ENCODE measurements around the gene CCDC167. TPM values are rescaled to one million over a fixed set of nuclear protein-coding genes. Genes with fewer than 3 reads are reported as not detected.

CCDC167 gene
- total and polyA plus RNA-seq, 2 of the 8 experiments (the other 6 are each of a cell fraction or from before 2014, with no cell fraction given) = 11.0 to 26.5 TPM

DNA sequence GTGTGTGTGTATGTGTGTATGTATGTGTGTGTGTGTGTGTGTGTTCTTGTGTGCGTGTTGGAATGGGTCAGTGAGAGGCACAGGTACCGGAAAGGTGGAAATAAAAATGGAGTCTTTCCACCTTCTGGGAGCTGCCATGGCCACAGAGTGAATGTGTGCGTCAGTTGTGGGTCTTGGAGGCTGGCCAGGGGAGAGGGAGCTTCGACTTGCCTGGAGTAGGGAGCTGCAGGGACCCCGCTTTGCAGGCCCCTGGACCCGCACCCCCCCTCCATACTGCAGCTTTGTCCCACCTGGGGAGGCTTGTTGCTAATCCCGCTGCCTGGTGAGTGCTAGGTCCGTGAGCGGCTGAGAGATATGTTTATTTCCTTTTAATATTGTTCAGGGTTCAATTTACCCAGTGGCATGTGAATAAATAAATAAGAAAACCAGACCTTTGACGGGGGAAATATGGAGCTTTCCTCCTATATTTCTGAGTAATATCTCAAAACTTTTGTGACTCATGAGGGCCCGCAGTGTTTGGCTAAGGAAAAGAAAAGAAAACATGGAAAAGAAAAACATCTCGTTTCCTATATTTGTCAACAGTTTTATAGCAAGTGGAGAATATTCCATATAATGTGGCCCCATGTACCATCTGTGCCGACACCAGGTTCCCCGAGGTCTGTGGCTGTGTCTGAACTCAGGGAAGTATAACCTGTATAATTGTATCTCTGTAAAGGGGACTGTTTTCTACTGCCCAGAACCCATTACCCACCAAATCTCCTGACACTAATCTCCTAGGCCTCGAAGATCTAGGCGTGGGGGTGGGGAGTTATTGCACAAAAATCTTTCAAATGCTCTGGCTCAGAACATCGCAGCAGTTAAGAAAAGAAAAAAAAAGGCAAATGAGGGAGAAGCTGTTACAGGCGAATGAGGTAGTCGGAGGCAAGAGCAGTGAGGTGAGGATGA, 24.6 kb upstream of the CCDC167 start (continued):
- TF ChIP-seq NANOG (IDR thresholded peaks at IDR 0.05; ENCODE audit: insufficient read depth, low read depth, low read length, poor library complexity, severe bottlenecking) (no peak), YY1 (IDR thresholded peaks at IDR 0.05; ENCODE audit: low read depth, low read length) (no peak), POU5F1 (IDR thresholded peaks at IDR 0.05; ENCODE audit: low read depth, low read length) (no peak), SP4 (IDR thresholded peaks at IDR 0.05; ENCODE audit: low read length) (no peak)
- TF ChIP-seq, protein P1, sequence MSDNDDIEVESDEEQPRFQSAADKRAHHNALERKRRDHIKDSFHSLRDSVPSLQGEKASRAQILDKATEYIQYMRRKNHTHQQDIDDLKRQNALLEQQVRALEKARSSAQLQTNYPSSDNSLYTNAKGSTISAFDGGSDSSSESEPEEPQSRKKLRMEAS (IDR thresholded peaks at IDR 0.05) = no peak
